ENCODE data around the gene C11orf91. TPM values are rescaled to one million over a fixed set of nuclear protein-coding genes. Genes with fewer than 3 reads are reported as not detected.
A peak's percentile ranks its signal among the peaks of the same experiment; 100 is the strongest.
"Not testable (repeated sequence)": the region's sequence is repeated elsewhere in the genome, so short reads cannot be mapped to it uniquely, and the experiment has no call there.

C11orf91 gene
- total and polyA plus RNA-seq, 2 donors, result 0.14 TPM; not detected in 1

DNA sequence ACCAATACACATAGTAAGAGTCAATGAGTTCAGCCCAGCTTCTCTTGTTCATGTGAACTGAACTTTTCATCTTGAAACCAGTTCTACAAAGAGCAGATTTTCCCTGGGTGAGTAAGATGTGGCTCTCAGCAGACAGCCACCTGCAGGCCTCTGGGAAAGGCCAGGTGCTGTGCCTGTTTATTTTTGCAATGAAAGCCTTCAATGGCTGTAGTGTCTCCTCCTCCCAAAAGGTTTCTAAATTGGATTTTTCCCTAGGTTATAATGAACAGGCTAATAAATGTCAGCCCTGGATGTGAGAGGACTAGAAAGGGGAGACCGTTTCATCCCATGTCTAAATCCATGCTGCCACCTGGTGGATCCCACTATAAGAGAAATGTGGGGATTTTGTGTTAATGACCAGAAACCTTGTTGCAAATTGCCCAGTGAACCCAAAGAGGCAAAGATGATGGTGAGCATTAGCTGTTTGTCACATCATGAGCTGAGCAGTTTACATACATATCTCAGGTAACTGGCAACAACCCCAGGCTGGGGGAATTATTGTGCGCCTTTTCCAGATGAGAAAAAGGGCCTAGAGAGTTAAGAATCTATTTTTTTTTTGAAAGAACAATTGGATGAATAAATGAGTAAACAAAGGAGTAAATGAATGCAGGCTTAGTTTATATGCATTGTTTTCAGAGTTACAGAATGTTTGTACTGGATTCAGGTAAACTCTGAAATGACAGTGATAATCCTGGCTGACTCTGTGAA is 12.7 kb downstream of the C11orf91 start:
- 82% methylated on average over 2 of the region's 2 CpGs for WGBS
- H3K27ac ChIP-seq (ENCODE audit: low read depth in 1 of 2, low read length in 1 of 2), result no peak overlapping the region
- no peak overlapping the region for H3K4me3 ChIP-seq (ENCODE audit: low read length in 2 of 2)
- H3K9me3 ChIP-seq (ENCODE audit: control insufficient read depth in 2 of 2, insufficient read depth in 1 of 2, low read length in 1 of 2), result no peaks in the 10 kb centered on the region
- peaks cover 0 to 2% of the 10 kb centered on the region in 2 donors for H3K27me3 ChIP-seq (ENCODE audit: control insufficient read depth in 2 of 2, insufficient read depth in 1 of 2, low read length in 1 of 2)
- H3K36me3 ChIP-seq (ENCODE audit: control insufficient read depth in 2 of 2, insufficient read depth in 2 of 2, low read length in 1 of 2), result no peaks in the 10 kb centered on the region
- DNase-seq (ENCODE audit: low read depth in 6 of 9, low spot score in 9 of 9), result peak in 1 of 9 donors; percentile 29
- H3K4me1 ChIP-seq (ENCODE audit: control insufficient read depth in 2 of 2, insufficient read depth in 2 of 2, low read length in 2 of 2), result no peaks in the 10 kb centered on the region

DNA sequence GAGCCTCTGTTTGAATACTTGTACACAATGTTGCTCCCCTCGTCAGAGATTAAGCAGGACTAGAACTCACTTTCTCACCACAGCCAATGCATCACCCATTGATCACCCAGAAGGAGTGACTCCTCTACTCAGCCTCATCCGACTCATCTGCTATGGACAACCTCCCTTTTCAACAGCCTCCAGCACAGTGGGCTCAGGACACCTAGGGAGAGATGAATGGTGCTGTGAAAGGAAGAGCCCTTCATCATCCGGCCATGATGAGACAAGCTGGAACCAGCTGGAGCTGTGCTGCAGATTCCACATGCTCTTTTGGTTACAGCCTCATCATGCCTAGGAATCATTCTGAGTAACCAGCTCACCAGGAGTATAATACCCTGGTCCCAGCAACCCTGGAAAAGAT is 15.5 kb downstream of the C11orf91 start:
- Histone ChIP-seq H3K27me3 (ENCODE audit: control insufficient read depth in 2 of 2, insufficient read depth in 1 of 2, low read length in 1 of 2) (peaks cover 0 to 2% of the 10 kb centered on the region in 2 donors), H3K27ac (ENCODE audit: low read depth in 1 of 2, low read length in 1 of 2) (no peak overlapping the region), H3K9me3 (ENCODE audit: control insufficient read depth in 2 of 2, insufficient read depth in 1 of 2, low read length in 1 of 2) (no peaks in the 10 kb centered on the region), H3K36me3 (ENCODE audit: control insufficient read depth in 2 of 2, insufficient read depth in 2 of 2, low read length in 1 of 2) (no peaks in the 10 kb centered on the region), H3K4me3 (ENCODE audit: low read length in 2 of 2) (no peak overlapping the region), H3K4me1 (ENCODE audit: control insufficient read depth in 2 of 2, insufficient read depth in 2 of 2, low read length in 2 of 2) (no peaks in the 10 kb centered on the region)
- DNase-seq (ENCODE audit: low read depth in 6 of 9, low spot score in 9 of 9), result no peak
- 79% methylated on average over 3 of the region's 3 CpGs for WGBS

- no peaks in the 10 kb centered on the region for H3K4me1 ChIP-seq (ENCODE audit: control insufficient read depth in 2 of 2, insufficient read depth in 2 of 2, low read length in 2 of 2)
- WGBS, result 95% methylated on average over 5 of the region's 5 CpGs
- H3K27ac ChIP-seq (ENCODE audit: low read depth in 1 of 2, low read length in 1 of 2), result no peak overlapping the region
Measured at GRCh38 chr11:33684003-33684706, 16.5 kb downstream of the C11orf91 start.

GRCh38 chr11:33682446-33682845 is 18.2 kb downstream of the C11orf91 start:
- WGBS, result 93% methylated on average over 4 of the region's 4 CpGs
- no peaks in the 10 kb centered on the region for H3K4me1 ChIP-seq (ENCODE audit: control insufficient read depth in 2 of 2, insufficient read depth in 2 of 2, low read length in 2 of 2)
- no peaks in the 10 kb centered on the region for H3K9me3 ChIP-seq (ENCODE audit: control insufficient read depth in 2 of 2, insufficient read depth in 1 of 2, low read length in 1 of 2)
- H3K27me3 ChIP-seq (ENCODE audit: control insufficient read depth in 2 of 2, insufficient read depth in 1 of 2, low read length in 1 of 2), result peaks cover 0 to 2% of the 10 kb centered on the region in 2 donors
- no peak for DNase-seq (ENCODE audit: low read depth in 6 of 9, low spot score in 9 of 9)
- no peaks in the 10 kb centered on the region for H3K36me3 ChIP-seq (ENCODE audit: control insufficient read depth in 2 of 2, insufficient read depth in 2 of 2, low read length in 1 of 2)
- no peak overlapping the region for H3K4me3 ChIP-seq (ENCODE audit: low read length in 2 of 2)
- H3K27ac ChIP-seq (ENCODE audit: low read depth in 1 of 2, low read length in 1 of 2), result no peak overlapping the region

More at GRCh38 chr11:33684003-33684706, 16.5 kb downstream of the C11orf91 start:
- Histone ChIP-seq H3K36me3 (ENCODE audit: control insufficient read depth in 2 of 2, insufficient read depth in 2 of 2, low read length in 1 of 2) (no peaks in the 10 kb centered on the region), H3K9me3 (ENCODE audit: control insufficient read depth in 2 of 2, insufficient read depth in 1 of 2, low read length in 1 of 2) (no peaks in the 10 kb centered on the region), H3K4me3 (ENCODE audit: low read length in 2 of 2) (no peak overlapping the region), H3K27me3 (ENCODE audit: control insufficient read depth in 2 of 2, insufficient read depth in 1 of 2, low read length in 1 of 2) (peaks cover 0 to 2% of the 10 kb centered on the region in 2 donors)
- DNase-seq (ENCODE audit: low read depth in 6 of 9, low spot score in 9 of 9), result no peak

- Histone ChIP-seq H3K4me3 (ENCODE audit: low read length in 2 of 2) (no peak overlapping the region), H3K4me1 (ENCODE audit: control insufficient read depth in 2 of 2, insufficient read depth in 2 of 2, low read length in 2 of 2) (no peaks in the 10 kb centered on the region), H3K27ac (ENCODE audit: low read depth in 1 of 2, low read length in 1 of 2) (no peak overlapping the region), H3K27me3 (ENCODE audit: control insufficient read depth in 2 of 2, insufficient read depth in 1 of 2, low read length in 1 of 2) (peaks cover 0 to 2% of the 10 kb centered on the region in 2 donors), H3K9me3 (ENCODE audit: control insufficient read depth in 2 of 2, insufficient read depth in 1 of 2, low read length in 1 of 2) (no peaks in the 10 kb centered on the region), H3K36me3 (ENCODE audit: control insufficient read depth in 2 of 2, insufficient read depth in 2 of 2, low read length in 1 of 2) (no peaks in the 10 kb centered on the region)
- 88% methylated on average over 3 of the region's 3 CpGs for WGBS
- no peak for DNase-seq (ENCODE audit: low read depth in 6 of 9, low spot score in 9 of 9)
Measured at GRCh38 chr11:33682019-33682418, 18.6 kb downstream of the C11orf91 start.

GRCh38 chr11:33678616-33679015 is 22.0 kb downstream of the C11orf91 start:
- WGBS, result 79% methylated on average over 1 of the region's 1 CpG
- not testable (repeated sequence) for H3K9me3 ChIP-seq (ENCODE audit: control insufficient read depth in 2 of 2, insufficient read depth in 1 of 2, low read length in 1 of 2)

DNA sequence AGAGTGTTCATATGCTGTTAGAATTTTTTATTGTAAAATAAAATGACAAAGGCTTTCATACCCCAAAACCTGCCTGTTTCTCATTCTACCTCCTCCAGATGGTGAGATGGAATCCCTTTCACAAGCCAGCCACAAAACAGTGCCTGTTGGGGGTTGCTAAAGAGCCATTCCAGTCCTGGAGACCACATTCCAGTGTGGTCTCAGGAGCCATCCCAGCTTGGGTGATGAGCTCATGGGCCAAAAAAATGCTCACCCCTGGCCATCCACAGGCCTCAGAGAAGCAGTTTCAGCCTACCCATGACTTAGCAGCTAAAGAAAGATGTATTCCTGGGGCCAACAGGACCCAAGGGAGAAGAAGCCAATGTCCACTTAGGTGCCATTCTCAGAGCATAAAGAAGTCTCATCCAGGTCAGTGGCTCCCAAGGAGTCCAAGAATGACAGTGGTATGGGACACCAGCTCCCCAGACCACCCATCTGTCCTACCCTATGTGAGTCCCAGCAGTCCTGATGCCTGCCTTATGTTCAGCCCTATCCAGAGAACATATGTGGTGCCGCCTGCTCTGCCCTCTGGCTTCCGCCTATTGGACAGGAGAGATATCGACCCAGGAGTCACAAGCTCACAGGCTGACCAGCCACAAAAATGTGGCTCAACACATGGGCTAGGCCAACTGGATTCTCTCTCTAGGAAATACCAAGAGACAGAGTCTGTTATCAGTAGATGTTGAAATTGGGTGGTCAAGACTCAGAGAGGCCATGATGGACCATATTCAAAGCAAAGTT is 26.4 kb downstream of the C11orf91 start:
- WGBS, result 97% methylated on average over 3 of the region's 3 CpGs

More at GRCh38 chr11:33678616-33679015, 22.0 kb downstream of the C11orf91 start:
- not testable (repeated sequence) for DNase-seq (ENCODE audit: low read depth in 6 of 9, low spot score in 9 of 9); H3K27me3 ChIP-seq (ENCODE audit: control insufficient read depth in 2 of 2, insufficient read depth in 1 of 2, low read length in 1 of 2); H3K27ac ChIP-seq (ENCODE audit: low read depth in 1 of 2, low read length in 1 of 2); H3K4me1 ChIP-seq (ENCODE audit: control insufficient read depth in 2 of 2, insufficient read depth in 2 of 2, low read length in 2 of 2); H3K4me3 ChIP-seq (ENCODE audit: low read length in 2 of 2); H3K36me3 ChIP-seq (ENCODE audit: control insufficient read depth in 2 of 2, insufficient read depth in 2 of 2, low read length in 1 of 2)

DNA sequence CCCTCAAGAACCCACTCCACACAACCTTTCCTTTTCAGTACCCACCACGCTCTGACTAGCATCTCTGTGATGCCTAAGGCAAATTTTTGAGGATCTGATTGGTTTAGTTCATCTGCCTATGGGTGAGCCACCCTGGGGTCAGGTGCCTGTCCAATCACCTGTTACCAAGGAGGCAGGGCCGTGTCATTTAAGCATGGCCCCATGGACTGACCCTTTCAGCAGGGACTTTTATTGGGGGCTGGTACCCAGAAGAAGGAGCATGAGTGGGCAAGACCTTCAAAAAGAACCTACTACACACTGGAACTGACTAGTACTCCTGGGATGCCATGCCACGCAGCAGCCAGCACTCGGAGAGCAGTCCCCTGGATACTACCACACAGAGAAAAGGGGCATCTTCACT is 28.4 kb downstream of the C11orf91 start:
- Histone ChIP-seq H3K36me3 (ENCODE audit: control insufficient read depth in 2 of 2, insufficient read depth in 2 of 2, low read length in 1 of 2) (no peaks in the 10 kb centered on the region), H3K27me3 (ENCODE audit: control insufficient read depth in 2 of 2, insufficient read depth in 1 of 2, low read length in 1 of 2) (peaks cover 0 to 8% of the 10 kb centered on the region in 2 donors), H3K27ac (ENCODE audit: low read depth in 1 of 2, low read length in 1 of 2) (no peak overlapping the region), H3K4me3 (ENCODE audit: low read length in 2 of 2) (no peak overlapping the region), H3K4me1 (ENCODE audit: control insufficient read depth in 2 of 2, insufficient read depth in 2 of 2, low read length in 2 of 2) (no peaks in the 10 kb centered on the region), H3K9me3 (ENCODE audit: control insufficient read depth in 2 of 2, insufficient read depth in 1 of 2, low read length in 1 of 2) (no peaks in the 10 kb centered on the region)
- no peak for DNase-seq (ENCODE audit: low read depth in 6 of 9, low spot score in 9 of 9)
- 94% methylated on average over 4 of the region's 4 CpGs for WGBS

More for the DNA sequence above, 26.4 kb downstream of the C11orf91 start:
- Histone ChIP-seq H3K4me1 (ENCODE audit: control insufficient read depth in 2 of 2, insufficient read depth in 2 of 2, low read length in 2 of 2) (no peaks in the 10 kb centered on the region), H3K9me3 (ENCODE audit: control insufficient read depth in 2 of 2, insufficient read depth in 1 of 2, low read length in 1 of 2) (no peaks in the 10 kb centered on the region), H3K36me3 (ENCODE audit: control insufficient read depth in 2 of 2, insufficient read depth in 2 of 2, low read length in 1 of 2) (no peaks in the 10 kb centered on the region), H3K27me3 (ENCODE audit: control insufficient read depth in 2 of 2, insufficient read depth in 1 of 2, low read length in 1 of 2) (peaks cover 0 to 5% of the 10 kb centered on the region in 2 donors), H3K27ac (ENCODE audit: low read depth in 1 of 2, low read length in 1 of 2) (no peak overlapping the region), H3K4me3 (ENCODE audit: low read length in 2 of 2) (no peak overlapping the region)
- no peak for DNase-seq (ENCODE audit: low read depth in 6 of 9, low spot score in 9 of 9)

Data from thymus (tissue), 11 donors.